ENCODE data around the gene BHLHA9.

Gene BHLHA9

DNA sequence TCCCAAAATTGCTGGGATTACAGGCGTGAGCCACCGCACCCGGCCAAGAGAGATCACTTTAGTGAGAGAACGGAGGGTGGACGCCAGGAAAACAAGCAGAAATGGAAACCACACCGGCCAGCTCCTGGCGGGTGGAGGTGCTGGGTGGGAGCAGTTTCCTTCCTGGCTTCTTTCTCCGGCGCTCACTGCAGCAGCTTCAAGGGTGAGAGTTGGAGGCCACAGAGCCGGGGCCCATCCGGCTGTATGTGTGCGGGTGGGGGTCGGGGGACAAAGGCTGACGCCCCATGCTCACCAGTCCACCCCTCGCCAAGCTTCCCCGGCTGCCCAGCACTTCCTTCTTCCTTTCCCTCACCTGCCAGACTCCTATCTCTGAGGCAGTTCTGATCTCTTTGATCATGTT is 13.5 kb upstream of the BHLHA9 start:
- DNase-seq: no peak

DNA sequence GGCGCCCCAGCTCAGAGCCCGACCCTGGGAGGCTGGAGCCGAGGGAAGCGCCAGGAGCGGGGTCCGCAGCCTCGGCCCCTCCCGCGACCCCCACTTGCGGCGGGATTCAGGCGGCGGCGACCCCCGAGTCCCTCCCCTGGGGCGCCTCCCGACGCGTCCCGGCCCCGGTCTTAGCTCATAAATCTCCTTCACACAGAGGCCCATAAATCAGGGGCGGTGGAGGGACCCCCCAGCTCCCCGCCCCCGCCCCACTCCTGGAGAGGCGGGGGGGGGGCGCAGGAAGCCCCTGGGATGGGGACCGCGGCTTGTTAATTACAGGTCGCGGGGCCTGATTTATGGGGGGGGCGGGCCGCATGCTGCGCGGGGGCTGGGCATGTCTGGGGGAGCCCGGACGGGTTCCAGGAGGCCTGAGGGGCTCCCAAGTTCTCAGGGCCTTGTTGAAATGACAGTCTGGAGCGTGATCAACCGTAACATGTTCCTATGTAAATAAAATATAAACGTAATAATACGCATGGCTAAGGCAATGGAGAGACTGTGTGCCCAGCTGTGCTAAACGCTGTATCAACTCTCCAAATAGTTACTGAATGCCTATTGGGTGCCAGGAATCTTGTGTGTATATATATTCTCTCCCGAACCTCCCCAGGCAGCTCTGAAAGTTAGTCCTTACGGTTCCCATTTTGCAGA is 10.0 kb upstream of the BHLHA9 start:
- DNase-seq: no peak

DNA sequence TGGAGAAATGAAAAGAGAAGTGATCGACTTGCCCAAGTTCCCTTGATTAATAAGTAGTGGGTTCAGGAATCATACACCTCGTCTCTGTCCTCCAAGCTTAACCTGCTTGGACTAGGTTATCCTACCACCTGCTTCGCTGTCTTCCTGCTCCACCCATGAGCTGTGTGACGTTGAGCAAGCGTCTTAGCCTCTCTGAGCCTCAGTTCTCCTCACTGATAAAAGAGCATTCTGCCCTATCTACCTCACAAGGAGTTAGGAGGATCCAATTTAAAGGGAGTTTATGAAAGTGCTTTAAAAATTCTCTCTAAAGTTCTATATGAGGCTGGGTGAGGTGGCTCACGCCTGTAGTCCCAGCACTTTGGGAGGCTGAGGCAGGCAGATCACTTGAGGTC is 9.5 kb upstream of the BHLHA9 start:
- DNase-seq: no peak

DNA sequence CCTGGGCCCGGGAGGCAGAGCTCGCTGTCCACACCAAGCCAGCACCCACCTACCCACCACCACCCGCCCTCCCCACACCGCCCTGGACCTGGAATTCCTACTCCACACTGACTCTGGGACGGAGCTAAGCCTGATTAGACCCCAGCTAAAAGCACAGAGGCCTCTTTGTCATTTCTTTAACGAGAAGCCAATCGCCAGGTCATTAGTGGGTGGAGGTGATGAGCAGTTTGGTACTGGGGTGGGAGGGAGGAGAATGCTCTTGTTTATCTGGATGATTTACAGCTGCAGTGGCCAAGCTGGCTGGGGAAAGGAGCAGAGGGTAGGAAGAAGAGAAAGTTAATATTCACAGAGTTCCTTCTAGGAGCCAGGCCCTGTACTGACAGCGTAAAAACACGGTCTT is 6.0 kb upstream of the BHLHA9 start:
- DNase-seq: no peak

DNA sequence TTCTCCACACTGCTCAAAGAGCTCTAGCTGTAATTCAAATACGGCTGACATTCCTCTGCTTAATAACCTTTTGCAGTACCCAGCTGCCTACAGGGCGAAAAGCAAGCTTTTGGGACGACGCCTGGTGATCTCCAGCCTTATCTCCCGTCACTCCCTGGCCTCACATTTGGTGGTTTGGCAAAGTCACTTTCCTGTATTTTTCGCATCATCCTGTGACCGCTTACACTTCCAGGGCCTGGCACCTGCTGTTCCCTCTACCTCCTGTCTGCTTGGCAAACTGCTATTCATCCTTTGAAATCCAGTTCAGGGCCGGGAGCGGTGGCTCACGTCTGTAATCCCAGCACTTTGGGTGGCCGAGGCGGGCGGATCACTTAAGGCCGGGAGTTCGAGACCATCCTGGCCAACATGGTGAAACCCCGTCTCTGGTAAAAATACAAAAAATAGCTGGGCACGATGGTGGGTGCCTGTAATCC is 2.7 kb upstream of the BHLHA9 start:
- DNase-seq: no peak

DNA sequence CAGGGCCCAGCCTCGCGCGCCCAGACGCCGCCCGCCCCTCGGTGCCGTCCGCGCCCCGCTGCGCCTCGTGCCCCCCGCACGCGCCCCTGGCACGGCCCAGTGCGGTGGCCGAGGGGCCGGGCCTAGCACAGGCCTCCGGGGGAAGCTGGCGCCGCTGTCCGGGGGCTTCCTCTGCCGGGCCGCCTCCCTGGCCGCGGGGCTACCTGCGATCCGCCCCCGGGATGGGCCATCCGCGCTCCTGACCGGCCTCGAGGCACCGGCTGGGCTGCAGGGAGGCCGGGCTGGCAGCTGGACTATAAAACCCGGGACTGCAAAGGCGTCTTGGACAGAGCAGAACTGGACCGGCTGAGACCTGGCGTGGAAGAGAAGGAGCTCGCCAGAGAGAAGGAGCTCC is 783 bp downstream of the BHLHA9 start:
- no peak for DNase-seq

DNA sequence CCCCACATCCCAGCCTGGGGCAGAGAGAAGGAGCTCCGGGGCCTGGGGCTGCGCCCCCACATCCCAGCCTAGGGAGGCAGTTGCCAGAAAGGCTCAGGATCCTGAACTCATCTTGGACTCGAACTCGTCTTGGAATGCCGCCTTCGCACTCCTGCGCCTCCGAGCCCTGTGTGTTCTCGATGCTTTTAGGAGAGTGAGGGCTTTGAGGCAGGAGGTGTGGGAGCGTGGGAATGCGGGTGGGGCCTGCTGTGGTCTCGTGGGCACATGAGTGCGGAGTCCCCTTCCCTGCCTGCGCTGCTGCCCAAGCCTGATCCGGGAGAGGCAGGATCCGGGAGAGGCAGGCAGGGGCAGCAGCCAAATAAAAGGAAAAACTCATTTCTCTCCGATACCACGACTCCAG is 1.2 kb downstream of the BHLHA9 start:
- DNase-seq: no peak

DNA sequence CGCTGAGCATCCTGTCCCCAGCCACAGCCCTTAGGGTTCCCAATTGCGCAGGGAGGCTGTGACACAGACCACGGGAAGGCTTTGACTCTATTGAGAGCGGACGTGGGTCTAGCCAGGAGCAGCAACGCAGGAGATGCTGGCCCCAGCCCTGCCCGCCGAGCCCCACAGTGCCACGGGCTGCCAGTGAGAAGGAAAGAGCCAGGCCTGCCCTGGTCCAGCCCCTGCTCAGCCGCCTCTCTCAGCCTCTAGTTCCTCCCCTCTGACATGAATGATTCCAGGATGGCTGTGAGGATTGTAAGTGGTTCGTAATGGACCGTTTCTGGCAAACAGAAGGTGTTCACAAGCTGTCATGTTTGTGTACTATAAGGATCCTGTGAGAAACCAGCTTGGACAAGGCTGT is 2.5 kb downstream of the BHLHA9 start:
- no peak for DNase-seq

DNA sequence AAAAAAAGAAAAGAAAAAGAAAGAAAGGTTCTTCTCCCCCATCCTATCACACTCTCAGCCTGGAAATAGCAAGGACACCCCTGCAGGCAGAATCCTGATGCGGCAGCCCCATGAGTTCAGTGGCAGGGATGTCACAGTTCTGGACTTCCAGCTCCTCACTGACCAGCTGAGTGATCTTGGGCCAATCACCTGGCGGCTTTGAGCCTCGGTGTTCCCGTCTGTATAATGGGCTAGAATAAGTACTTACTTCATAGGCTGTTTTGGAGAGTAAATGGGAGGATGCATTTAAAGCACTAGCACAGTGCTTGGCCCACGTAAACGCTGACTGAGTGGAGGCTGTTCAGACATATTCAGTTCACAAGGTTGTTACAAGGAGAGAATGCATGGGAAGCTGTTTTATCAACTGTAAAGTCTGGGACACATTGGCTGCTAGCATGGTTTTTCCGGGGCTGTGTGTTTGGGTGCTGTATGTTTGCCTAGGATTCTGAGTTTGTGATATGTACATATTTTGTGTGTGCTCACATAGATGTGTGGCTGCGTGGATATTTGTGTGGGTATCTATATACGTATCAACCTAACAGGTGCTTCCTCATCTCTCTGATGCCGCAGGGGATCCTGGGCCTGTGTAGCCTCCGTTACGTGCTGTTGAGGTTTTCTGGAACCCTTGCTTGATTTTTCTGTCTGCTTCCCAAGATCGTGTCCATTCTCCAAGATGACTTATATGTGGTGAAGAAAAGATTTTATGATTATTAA is 3.4 kb downstream of the BHLHA9 start:
- no peak for DNase-seq

DNA sequence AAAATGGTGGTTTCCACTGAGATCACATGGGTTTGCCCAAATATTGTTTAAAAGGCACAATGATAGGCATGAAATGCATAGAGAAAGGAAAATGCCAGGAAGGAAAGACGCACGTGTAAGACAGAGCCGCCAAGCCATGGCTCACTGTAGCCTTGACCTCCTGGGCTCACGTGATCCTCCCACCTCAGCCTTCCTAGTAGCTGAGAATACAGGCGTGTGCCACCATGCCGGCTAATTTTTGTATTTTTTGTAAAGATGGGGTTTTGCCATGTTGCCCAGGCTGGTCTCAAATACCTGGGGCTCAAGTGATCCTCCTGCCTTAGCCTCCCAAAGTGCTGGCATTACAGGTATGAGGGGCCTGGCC is 4.0 kb downstream of the BHLHA9 start:
- no peak for DNase-seq

DNA sequence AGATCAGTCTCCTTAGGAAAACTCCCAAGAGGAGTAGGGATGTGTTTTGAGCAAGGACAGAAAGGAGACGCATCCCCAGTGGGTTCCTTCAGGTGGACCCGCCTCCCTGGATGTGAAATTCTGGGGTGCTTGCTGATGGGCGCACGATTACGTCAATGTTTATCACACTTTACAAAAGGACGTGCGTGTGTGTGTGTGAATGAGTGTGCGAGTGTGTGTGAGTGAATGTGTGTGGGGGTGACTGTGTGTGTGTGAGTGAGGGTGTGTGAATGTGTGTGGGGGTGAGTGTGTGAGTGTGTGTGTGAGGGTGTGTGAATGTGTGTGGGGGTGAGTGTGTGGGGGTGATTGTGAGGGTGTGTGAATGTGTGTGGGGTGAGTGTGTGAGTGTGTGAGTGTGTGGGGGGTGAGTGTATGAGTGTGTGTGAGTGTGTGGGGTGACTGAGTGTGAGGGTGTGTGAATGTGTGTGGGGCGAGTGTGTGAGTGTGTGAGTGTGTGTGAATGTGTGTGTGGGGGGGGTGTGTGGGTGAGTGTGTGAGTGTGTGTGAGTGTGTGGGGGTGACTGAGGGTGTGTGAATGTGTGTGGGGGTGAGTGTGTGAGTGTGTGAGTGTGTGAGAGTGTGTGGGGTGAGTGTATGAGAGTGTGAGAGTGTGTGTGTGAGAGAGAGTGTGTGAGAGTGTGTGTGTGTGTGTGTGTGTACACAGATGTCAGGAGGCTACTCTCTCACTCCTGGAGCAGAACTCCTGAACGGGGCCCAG is 5.1 kb downstream of the BHLHA9 start:
- DNase-seq: no peak

DNA sequence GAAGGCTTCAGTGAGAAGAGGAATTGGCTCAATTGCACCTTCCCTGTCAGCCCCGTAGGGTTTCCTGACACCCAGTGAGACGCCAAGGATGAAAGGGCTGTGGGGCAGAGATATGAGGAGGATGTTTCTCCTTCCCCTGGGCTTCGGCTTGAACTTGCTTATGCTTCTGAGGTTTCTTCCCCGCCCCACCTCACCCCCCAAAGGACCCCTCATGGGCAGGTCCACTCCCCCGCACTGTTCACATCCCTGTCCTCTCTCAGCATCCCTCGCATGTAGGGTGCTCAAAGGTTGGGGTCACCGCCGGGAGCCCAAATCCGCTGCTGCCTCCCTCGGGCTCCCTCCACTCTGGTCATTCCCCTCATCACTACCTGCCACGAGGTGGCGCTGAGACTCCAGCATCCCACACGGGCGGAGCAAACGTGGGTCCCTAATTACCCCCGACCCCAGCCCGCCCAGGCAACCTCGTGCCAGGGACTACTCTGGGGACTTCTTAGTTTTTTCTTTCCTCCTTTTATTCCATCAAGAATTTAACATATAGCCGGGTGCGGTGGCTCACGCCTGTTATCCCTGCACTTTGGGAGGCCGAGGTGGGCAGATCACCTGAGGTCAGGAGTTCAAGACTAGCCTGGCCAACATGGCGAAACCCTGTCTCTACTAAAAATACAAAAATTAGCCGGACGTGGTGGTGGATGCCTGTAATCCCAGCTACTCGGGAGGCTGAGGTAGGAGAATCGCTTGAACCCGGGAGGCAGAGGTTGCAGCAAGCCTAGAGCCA is 5.9 kb downstream of the BHLHA9 start:
- no peak for DNase-seq

DNA sequence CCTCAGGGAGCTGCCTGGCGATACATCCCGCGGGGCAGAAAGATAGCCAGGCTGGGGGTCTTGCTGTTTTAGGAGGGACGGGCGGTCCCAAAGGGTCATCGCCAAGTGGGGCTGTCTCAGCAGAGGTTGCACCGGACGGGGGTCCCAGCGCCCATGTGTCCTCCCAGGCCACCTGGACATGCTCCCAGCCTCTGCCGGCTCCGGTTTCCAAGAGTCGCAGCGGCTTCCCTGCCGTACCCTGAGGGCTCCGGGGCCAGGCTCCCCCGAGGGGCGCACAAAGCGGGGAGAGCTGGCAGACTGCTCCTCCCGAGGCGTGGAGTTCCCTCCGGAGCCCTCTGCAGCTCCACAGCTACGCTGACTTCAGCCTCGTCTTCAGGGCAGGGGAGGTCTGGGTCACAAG is 10.4 kb downstream of the BHLHA9 start:
- DNase-seq: no peak

DNA sequence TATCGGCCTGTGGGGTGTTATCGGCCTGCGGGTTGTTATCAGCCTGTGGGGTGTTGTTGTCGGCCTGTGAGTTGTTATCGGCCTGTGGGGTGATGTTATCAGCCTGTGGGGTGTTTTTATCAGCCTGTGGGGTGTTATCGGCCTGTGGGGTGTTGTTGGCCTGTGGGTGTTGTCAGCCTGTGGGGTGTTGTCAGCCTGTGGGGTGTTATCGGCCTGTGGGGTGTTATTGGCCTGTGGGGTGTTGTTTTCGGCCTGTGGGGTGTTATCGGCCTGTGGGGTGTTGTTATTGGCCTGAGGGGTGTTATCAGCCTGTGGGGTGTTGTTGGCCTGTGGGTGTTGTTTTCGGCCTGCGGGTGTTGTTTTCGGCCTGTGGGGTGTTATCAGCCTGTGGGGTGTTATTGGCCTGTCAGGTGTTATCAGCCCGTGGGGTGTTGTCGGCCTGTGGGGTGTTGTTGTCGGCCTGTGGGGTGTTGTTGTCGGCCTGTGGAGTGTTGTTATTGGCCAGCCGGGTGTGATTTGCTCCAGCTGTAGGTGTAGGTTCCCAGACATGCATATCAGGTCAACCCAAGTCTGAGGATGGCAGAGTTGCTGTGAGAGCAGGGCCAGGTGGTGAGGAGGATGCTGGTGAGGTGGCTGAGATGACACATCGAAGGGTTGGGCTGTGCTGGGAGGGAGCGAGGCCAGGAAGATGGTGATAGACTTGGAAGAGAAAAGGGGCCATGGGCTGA is 16.3 kb downstream of the BHLHA9 start:
- DNase-seq: no peak

DNA sequence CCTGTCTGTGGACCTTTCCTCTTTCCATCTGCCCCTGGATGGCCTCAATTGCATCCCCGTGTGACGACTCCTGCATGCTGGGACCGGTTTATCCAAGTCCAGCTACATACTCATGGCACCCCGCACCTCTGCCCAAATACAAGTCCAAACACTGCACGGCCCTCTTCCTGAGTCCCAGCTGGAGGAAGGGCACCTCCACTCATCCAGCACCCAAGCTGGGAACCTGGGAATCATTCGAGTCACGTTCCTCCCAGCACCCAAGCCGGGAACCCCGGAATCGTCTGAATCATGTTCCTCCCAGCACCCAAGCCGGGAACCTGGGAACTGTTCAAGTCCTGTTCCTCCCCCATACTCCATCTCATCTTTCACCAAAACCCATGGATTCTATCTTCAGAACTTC is 19.5 kb downstream of the BHLHA9 start:
- no peak for DNase-seq

DNA sequence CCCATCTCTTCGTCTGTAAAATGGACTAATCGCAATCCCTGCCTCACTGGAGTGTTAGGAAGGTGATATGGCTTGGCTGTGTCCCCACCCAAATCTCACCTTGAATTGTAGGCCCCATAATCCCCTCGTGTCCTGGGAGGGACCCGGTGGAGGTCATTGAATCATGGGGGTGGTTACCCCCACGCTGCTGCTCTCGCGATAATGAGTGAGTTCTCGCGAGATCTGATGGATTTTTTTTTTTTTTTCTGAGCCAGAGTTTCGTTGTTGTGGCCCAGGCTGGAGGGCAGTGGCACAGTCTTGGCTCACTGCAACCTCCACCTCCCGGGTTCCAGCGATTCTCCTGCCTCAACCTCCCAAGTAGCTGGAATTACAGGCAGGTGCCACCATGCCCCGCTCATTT is 20.4 kb downstream of the BHLHA9 start:
- no peak for DNase-seq

DNA sequence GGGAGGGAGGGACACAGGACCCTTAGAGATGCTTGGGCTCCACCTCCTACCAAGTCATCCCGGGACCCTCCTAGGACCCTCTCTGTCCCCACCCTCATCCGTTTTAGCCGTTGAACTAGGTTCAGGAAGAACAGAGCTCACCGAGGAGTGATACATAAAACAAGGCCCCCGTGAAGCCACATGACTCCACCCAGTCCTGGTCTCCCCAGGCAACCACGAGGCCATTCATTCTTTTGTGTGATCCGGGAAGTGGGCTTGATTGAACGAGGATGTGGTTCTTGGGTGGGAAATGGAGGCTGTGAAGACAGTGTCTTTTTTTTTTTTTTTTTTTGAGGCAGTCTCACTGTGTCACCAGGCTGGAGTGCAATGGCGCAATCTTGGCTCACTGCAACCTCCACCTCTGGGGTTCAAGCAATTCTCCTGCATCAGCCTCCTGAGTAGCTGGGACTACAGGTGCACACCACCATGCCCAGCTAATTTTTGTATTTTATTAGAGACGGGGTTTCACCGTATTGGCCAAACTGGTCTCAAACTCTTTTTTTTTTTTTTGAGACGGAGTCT is 24.0 kb downstream of the BHLHA9 start:
- no peak for DNase-seq

DNA sequence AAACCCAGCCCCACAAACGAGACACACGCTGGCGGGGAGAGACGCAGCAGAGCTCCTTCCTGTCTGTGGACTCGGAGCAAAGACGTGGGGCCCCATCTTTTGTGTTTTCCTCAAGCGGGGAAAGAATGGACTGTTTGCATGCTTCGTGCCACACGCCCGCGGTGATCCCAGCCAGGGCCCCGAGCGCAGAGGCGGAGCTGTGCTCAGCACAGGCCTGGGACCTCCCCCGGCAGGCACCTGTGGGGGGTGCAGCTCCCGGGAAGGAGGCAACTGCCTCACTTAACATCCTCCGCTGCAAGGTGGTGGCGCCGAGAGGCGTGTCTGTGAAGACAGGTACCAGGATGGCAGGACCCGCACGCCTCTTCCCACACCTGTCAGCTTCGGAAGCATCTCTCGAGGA is 28.4 kb downstream of the BHLHA9 start:
- no peak for DNase-seq

DNA sequence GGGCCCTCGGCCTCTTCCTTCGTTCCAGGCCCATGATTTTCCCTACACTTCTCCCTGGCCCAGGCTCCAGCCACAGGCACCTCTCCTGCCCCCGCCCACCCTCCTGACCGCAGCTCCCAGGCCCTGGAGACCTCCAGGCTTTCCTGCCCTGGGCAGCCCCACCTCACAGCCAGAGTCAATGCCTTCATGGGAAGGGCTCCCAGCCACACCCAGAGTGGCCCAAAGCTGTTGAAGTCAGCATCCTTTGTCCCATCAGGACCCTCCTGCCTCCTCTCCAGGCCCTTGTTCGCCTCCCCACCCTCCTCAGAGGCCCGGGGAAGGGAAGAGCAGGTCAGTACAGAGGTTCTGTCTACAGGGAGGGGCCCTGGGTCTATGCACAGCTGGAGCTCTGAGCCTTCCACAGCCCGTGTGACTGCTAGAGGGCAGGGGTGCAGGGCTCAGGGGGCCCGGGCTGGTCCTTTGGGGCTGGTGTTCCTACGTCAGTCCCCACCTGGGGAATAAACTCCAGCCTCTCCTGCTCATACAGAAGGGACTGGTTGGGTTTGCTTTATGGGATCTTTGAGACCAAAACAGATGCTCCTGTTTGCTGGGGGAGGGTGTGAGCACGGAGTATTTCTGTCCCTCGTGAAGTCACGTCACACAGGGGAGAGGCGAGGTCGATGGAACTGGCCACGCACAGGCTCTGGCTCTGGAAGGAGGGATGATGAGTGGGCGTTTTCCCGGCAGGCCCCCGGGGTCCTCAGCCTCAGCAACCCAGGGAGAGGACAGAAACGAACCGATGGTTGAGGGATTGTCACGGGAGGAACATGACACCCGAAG is 29.5 kb downstream of the BHLHA9 start:
- DNase-seq: no peak

DNA sequence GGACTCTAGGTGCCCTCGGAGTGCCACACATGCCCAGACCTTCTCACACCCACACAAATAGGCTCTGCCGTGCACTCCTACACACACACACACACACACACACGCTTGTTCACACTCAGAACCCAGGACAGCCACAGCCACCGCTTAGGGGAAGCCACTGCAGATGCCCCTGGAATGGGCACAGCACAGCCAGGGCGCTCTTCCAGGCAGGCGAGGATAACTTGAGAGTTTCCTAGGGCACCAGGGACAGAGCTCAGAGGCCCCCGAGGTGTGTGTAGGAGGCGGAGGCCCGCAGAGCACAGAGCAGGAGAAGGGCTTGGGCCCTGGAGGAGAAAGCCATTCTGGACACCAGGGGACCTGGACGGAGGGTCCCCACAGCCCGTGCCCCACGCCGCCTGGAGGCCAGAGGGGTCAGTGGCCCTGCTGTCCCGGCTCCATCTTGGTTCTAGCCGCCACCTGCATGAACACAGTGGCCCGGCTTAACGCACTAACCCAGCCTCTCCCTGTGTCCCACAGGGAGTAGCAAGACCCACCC is 30.2 kb downstream of the BHLHA9 start:
- DNase-seq: no peak

DNA sequence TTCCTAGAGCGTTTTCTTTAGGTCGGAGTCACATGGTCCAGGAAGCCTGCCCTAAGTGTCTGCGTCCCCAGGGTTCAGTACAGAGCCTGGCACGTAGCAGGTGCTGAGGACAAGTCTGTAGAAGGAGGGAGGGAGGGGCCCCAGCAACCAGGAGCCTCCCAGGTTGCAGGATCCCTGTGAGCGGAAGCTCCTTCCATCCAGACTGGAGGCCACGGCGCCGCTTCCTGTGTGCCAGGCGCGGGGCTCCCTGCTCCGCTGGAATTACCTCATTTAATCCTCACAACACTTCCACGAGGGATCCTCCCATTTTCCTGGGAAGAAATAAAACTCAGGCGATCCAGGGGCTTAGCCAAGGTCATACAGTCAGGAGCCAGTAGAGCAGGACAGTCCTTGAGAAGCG is 31.3 kb downstream of the BHLHA9 start:
- no peak for DNase-seq

Measured in NCI-H2029 treated with DMSO at 0.1 percent for 48 hours (cell line).